PC-3 (cell line): ENCODE data around the gene DCHS2. TPM values are rescaled to one million over a fixed set of nuclear protein-coding genes. Genes with fewer than 3 reads are reported as not detected.

Experiments used
- ATAC-seq: fragments of 200-7000 bp; cut with Tn5 transposase; 2 replicates; pipeline ENCODE4 v1.9.1; 2020; ENCODE audit warnings: mild to moderate bottlenecking, moderate library complexity
- BruUV-seq: library from RNA; stranded (reverse); fragments of 400-500 nt; replicated peaks from 2 replicates; lab custom pipeline; 2021; lab: Mats Ljungman, UMichigan
- CTCF ChIA-PET: fragments of 300-600 bp; sonication (Branson Sonifier 250); formaldehyde crosslinking; loops from one replicate; lab custom pipeline; 2022; ENCODE audit warnings: antibody characterized with exemption; lab: Charles Lee
- POLR2A ChIA-PET: fragments of 300-600 bp; sonication (Branson Sonifier 250); formaldehyde crosslinking; loops from one replicate; lab custom pipeline; 2022; ENCODE audit warnings: antibody characterized with exemption; ENCODE audit not compliant: unreplicated experiment; lab: Charles Lee
- DNase-seq: peaks from one replicate; pipeline ENCODE4 v3.0.0-alpha.2; 2015
- H2AFZ ChIP-seq: fragments of 300-600 bp; sonication (generic); 2 replicates; pipeline ENCODE4 v1.6.0; 2016; ENCODE audit warnings: antibody characterized with exemption, low read length
- H3F3A ChIP-seq: fragments of 300-600 bp; sonication (generic); one replicate; pipeline ENCODE4 v1.6.0; 2017; ENCODE audit warnings: antibody characterized with exemption, low read length, control low read depth, mild to moderate bottlenecking; ENCODE audit not compliant: unreplicated experiment
- H3K27ac ChIP-seq: fragments of 300-600 bp; sonication (generic); 2 replicates; pipeline ENCODE4 v1.5.1; 2016; ENCODE audit warnings: mild to moderate bottlenecking, low read length
- H3K27me3 ChIP-seq: fragments of 300-600 bp; sonication (generic); 2 replicates; pipeline ENCODE4 v1.6.1; 2016; ENCODE audit warnings: low read length, mixed read lengths
- H3K36me3 ChIP-seq: fragments of 300-600 bp; sonication (generic); 2 replicates; pipeline ENCODE4 v1.6.1; 2016; ENCODE audit warnings: low read depth, mixed run types, low read length, mixed read lengths
- H3K4me1 ChIP-seq: fragments of 300-600 bp; sonication (generic); 2 replicates; pipeline ENCODE4 v1.5.1; 2016; ENCODE audit warnings: low read length; ENCODE audit not compliant: insufficient read depth
- H3K4me2 ChIP-seq: fragments of 300-600 bp; sonication (generic); 2 replicates; pipeline ENCODE4 v1.6.0; 2016; ENCODE audit warnings: low read length
- H3K4me3 ChIP-seq: fragments of 300-600 bp; sonication (generic); 2 replicates; pipeline ENCODE4 v1.5.1; 2016; ENCODE audit warnings: mild to moderate bottlenecking, low read length, mixed read lengths
- H3K79me2 ChIP-seq: fragments of 300-600 bp; sonication (generic); 2 replicates; pipeline ENCODE4 v1.6.1; 2017; ENCODE audit warnings: low read length, mixed read lengths
- H3K9ac ChIP-seq: fragments of 300-600 bp; sonication (generic); 2 replicates; pipeline ENCODE4 v1.6.0; 2016; ENCODE audit warnings: mild to moderate bottlenecking, low read length
- H3K9me2 ChIP-seq: fragments of 300-600 bp; sonication (generic); replicated peaks from 2 replicates; pipeline ENCODE4 v1.6.1; 2016; ENCODE audit warnings: mixed run types, low read length, mixed read lengths
- H3K9me3 ChIP-seq: fragments of 300-600 bp; sonication (generic); 2 replicates; pipeline ENCODE4 v1.6.1; 2016; ENCODE audit warnings: low read length, mixed read lengths
- H4K20me1 ChIP-seq: fragments of 300-600 bp; sonication (generic); 2 replicates; pipeline ENCODE4 v1.6.1; 2016; ENCODE audit warnings: low read length, mixed read lengths
- EZH2 ChIP-seq: fragments of 300-600 bp; sonication (generic); IDR thresholded peaks from one replicate; pipeline ENCODE4 v1.6.1; 2017; ENCODE audit warnings: antibody characterized with exemption, mild to moderate bottlenecking, low read length; ENCODE audit not compliant: unreplicated experiment
- EZH2phosphoT487 ChIP-seq: fragments of 300-600 bp; sonication (generic); IDR thresholded peaks from 2 replicates; pipeline ENCODE4 v1.6.1; 2018; ENCODE audit warnings: mild to moderate bottlenecking, antibody characterized with exemption, low read length, borderline replicate concordance
- intact Hi-C: fragments of 100-400 bp; cut with micrococcal nuclease; formaldehyde crosslinking; loops from 2 replicates; pipeline ENCODE4 v1.9.0; 2023
- total RNA-seq: library from RNA; depleted of rRNA; stranded (reverse); fragments of >200 nt; gene quantifications from 2 replicates; pipeline ENCODE4 v1.2.3, GENCODE V29; 2014
- TF ChIP-seq, protein P1 (sequence below): fragments of 300-600 bp; sonication (generic); conservative IDR thresholded peaks from 2 replicates; pipeline ENCODE4 v1.5.1; 2017; ENCODE audit warnings: antibody characterized with exemption, low read depth, mild to moderate bottlenecking, low read length

DCHS2 gene
- total RNA-seq, 1 experiment from 2014 or later: 0.22 TPM

DNA sequence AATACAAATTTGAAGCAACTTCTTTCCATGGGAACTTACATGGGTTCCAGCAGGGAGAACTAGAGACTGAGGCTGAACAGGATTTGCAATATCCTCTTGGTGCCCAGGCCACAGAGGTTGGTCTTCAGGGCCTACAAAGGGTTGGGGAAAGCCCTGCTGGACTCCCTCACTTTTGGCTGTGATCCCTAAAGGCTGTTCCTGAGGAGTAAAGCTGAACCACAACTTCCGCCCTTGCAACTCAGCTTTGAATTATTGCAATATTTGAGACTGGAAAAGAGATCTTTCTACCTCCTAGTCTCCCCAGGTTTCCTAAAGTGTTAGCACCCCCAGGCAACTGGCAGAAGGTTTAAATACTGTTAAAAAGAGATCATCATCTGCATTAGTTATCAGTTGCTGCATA is 26.9 kb downstream of the DCHS2 start:
- ChIA-PET POLR2A (no interaction called here), CTCF (no interaction called here)
- H3K4me1 ChIP-seq: peaks cover 11% of the 10 kb centered on the region

DNA sequence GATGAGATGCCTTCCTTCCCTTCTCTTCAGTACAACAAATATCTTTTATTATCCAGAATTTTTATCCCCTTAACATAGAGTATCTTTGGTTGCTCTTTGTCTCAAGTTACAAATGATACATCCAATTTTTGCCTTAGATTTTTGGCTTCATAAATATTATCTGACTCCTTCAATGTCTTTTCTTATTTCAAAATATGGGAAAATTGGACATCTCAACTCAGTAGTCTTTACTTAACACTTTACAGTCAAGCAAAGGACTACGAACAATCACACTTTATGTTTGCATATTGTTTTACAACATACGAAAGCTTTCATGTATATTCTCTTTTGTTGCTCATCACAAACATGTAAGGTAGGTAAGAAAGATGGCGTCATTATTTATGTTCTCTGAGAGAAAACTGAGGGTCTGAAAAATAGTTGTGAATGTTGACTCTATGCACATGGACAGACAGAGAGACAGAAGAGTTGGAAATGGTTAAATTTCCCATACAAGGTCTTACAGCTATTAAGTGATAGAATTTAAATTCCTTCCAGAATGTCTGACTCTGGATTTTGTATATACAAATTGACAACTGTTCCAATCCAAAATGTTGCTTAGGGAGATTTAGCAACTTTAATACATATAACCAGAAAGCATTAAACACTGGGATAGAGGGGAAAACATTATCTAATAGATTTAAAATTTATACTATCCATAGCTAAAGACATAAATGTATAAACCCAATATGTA is 29.4 kb downstream of the DCHS2 start:
- Histone ChIP-seq H3K9me2 (no peaks in the 10 kb centered on the region), H4K20me1 (no peaks in the 10 kb centered on the region), H3K4me1 (no peaks in the 10 kb centered on the region), H3K27ac (no peak overlapping the region), H3K27me3 (0 out of 2 replicates have a peak, but pooled peaks cover 2% of the 10 kb centered on the region), H3K79me2 (no peaks in the 10 kb centered on the region), H3F3A (no peaks in the 10 kb centered on the region), H3K4me3 (no peak overlapping the region), H3K36me3 (no peaks in the 10 kb centered on the region), H3K4me2 (no peak overlapping the region), H2AFZ (no peak overlapping the region), H3K9ac (no peak overlapping the region), H3K9me3 (no peaks in the 10 kb centered on the region)
- DNase-seq: no peak
- CTCF ChIA-PET: no interaction called here
- intact Hi-C loops: no loop called here
- no TSS peak for BruUV-seq
- TF ChIP-seq EZH2phosphoT487 (no peak), EZH2 (no peak)
- TF ChIP-seq, protein P1, sequence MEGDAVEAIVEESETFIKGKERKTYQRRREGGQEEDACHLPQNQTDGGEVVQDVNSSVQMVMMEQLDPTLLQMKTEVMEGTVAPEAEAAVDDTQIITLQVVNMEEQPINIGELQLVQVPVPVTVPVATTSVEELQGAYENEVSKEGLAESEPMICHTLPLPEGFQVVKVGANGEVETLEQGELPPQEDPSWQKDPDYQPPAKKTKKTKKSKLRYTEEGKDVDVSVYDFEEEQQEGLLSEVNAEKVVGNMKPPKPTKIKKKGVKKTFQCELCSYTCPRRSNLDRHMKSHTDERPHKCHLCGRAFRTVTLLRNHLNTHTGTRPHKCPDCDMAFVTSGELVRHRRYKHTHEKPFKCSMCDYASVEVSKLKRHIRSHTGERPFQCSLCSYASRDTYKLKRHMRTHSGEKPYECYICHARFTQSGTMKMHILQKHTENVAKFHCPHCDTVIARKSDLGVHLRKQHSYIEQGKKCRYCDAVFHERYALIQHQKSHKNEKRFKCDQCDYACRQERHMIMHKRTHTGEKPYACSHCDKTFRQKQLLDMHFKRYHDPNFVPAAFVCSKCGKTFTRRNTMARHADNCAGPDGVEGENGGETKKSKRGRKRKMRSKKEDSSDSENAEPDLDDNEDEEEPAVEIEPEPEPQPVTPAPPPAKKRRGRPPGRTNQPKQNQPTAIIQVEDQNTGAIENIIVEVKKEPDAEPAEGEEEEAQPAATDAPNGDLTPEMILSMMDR: no peak
- no peak for ATAC-seq
- POLR2A ChIA-PET: no interaction called here

More for the DNA sequence above, 26.9 kb downstream of the DCHS2 start:
- H3K9me2 ChIP-seq: no peaks in the 10 kb centered on the region
- TF ChIP-seq EZH2phosphoT487 (no peak), EZH2 (no peak)
- TF ChIP-seq, protein P1: no peak
- no peak overlapping the region for H2AFZ ChIP-seq
- no peaks in the 10 kb centered on the region for H3K79me2 ChIP-seq
- H3K4me3 ChIP-seq: no peak overlapping the region
- no peaks in the 10 kb centered on the region for H3K36me3 ChIP-seq
- no peaks in the 10 kb centered on the region for H4K20me1 ChIP-seq
- intact Hi-C loops: no loop called here
- no peak overlapping the region for H3K9ac ChIP-seq
- H3K27me3 ChIP-seq: no peaks in the 10 kb centered on the region
- ATAC-seq: no peak
- H3F3A ChIP-seq: no peaks in the 10 kb centered on the region
- H3K27ac ChIP-seq: no peak overlapping the region
- no peak overlapping the region for H3K4me2 ChIP-seq
- no peak for DNase-seq
- no TSS peak for BruUV-seq
- H3K9me3 ChIP-seq: no peaks in the 10 kb centered on the region

DNA sequence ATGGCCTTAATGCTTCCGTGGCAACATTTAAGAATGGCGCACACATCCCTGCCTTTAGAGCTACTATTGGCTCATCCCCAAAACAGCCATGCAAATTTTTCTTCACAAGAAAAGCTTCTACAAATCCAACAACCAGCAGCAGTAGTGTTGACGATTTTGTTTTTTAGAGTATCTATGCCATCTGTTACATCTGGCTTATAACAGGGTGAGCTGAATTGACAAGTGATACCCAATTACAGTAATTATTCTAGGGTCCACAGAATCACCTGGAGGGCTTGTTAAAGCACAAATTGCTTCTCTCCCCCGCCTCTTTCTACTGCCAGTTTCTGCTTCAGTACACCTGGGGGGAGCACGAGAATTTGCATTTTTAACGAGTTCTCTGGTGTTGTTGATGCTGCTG is 34.1 kb downstream of the DCHS2 start:
- H3K4me3 ChIP-seq: no peak overlapping the region
- no peaks in the 10 kb centered on the region for H3K9me2 ChIP-seq
- H3K9ac ChIP-seq: no peak overlapping the region
- H3K4me2 ChIP-seq: no peak overlapping the region
- BruUV-seq: no TSS peak
- CTCF ChIA-PET: no interaction called here
- no peak overlapping the region for H3K27ac ChIP-seq
- TF ChIP-seq EZH2: no peak
- TF ChIP-seq, protein P1: no peak
- TF ChIP-seq EZH2phosphoT487: no peak
- H2AFZ ChIP-seq: no peak overlapping the region
- no peaks in the 10 kb centered on the region for H3K4me1 ChIP-seq
- H3K79me2 ChIP-seq: no peaks in the 10 kb centered on the region
- intact Hi-C loops: no loop called here
- DNase-seq (no peak), ATAC-seq (no peak)
- no peaks in the 10 kb centered on the region for H3F3A ChIP-seq
- 0 out of 2 replicates have a peak, but pooled peaks cover 2% of the 10 kb centered on the region for H3K27me3 ChIP-seq
- H3K36me3 ChIP-seq: no peaks in the 10 kb centered on the region
- no peaks in the 10 kb centered on the region for H3K9me3 ChIP-seq
- POLR2A ChIA-PET: no interaction called here
- H4K20me1 ChIP-seq: no peaks in the 10 kb centered on the region
